Inferior parietal cortex (tissue), 1 donor: ENCODE measurements around the gene MAPKAP1.

Experiments used
- DNase-seq: peaks from one replicate; pipeline ENCODE4 v3.0.0-alpha.2; 2016; ENCODE audit errors: extremely low spot score

MAPKAP1 gene

DNA sequence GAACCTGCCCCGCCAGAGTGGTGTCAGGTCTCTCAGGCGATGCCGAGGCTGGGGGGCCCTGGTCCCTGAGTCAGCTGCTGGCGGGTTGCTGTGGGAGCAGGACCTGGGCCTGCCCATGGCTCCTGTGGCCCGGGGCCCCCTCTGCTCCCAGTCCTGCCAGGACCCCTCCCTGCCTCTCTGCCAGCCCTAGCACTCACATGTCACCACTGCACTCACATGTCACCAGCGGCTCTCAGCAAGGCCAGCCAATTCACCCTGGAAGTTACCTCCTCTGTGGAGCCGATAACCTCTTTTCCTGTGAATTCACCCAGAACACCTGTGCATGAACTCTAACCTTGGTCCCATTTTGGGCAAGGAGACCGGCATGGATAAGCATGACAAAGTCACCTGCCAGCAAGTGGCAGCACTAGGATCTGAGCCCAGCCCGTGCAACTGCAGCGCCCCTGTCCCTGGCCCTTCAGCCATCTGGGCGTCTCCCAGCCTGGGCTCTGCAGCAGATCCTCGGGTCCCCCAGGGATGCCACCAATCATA is 275.2 kb downstream of the MAPKAP1 start:
- DNase-seq: no peak

DNA sequence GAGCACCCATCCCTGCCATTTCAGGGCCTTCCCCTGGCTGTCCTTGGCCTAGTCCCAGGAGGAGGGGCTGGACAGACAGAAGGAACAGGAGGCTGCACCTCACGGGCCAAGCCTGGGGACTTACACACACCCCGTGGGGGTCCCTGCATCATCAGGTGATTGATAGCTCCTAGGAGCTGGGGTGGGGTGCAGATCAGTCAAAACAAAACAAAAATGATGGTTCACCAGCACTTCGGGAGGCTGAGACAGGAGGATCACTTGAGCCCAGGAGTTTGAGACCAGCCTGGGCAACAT is 276.0 kb downstream of the MAPKAP1 start:
- no peak for DNase-seq

DNA sequence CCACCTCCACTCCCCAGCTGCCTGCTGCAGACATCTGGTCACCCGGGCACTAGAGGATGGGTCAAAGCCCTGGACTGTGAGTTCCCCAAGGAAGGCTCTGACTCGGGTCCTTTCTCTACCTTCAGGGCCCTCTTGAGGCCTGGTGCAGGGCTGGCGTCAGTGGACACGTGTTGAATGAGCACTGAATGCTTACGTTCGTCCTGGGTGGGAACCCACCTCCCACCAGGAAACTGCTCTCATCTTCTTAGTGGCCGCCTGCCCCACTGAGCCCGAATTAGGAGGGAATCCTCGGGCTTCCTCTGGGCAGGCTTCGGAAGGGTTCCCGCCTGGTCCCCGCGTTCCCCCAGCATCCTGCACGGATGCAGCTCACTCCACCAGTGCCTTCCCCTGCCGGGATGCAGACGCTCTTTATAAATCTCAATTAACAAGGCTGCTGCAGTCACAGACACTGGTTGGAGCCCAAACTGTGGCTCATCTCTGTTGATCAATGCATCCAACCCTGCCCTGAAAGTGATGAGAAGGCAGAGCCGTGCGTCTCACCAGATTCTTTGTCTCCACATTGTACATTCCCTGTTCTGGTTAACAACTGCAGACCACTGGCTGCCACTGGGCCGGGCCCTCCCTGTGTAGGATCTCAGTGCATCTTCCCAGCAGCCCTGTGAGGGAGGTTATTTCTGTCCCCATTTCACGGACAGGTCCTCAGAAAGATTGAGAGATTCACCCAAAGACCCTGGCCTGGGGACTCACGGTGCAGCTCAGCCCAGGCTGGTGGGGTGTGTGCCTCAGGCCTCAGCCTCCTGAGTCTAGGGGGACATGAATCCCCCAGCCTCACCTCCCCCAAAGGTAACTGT is 276.6 kb downstream of the MAPKAP1 start:
- no peak for DNase-seq

- DNase-seq: no peak
Measured at GRCh38 chr9:125429476-125430160, 277.4 kb downstream of the MAPKAP1 start.

GRCh38 chr9:125428902-125429467 is 278.0 kb downstream of the MAPKAP1 start:
- no peak for DNase-seq

DNA sequence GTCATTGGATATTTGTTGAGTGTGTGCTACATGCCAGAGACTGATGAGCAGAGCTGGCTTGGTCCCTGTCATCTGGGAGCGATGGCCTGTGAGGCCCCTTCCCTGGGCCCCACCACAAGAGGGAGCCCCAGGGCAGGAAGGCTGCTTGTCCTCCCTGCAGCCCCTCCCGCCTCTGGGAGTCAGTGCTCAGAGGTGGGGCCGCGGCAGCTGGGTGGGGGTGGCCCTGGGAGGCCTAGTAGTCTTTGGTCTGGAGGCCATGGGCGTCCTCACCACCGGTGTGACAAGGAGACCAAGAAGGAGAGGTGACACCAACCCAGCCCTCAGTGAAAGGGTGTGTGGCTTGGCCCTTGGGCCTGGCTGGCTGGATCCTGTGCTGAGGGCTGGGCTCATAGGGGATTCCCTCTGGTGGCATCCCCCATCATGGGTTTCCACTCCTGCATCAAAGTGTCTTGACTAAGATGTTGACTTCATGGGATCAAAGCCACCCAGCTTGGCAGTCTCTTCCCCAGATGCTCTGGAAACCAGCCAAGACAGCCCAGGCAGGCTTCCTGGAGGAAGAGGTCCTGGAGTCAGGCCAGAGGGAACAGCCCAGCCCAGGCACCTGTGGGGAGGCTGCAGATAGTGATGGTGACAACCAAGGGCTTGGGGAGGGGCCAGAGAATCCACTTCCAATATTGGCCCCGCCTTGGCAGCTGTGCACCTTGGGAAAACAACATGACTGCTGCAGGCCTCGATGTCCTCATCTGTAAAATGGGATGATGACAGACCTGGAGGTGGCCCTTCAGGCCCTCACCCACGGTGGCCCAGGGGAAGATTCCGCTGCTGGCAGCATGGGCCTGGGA is 278.7 kb downstream of the MAPKAP1 start:
- no peak for DNase-seq

- no peak for DNase-seq
Measured at GRCh38 chr9:125427556-125427955, 279.5 kb downstream of the MAPKAP1 start.

- no peak for DNase-seq
Measured at GRCh38 chr9:125426926-125427325, 280.1 kb downstream of the MAPKAP1 start.

DNA sequence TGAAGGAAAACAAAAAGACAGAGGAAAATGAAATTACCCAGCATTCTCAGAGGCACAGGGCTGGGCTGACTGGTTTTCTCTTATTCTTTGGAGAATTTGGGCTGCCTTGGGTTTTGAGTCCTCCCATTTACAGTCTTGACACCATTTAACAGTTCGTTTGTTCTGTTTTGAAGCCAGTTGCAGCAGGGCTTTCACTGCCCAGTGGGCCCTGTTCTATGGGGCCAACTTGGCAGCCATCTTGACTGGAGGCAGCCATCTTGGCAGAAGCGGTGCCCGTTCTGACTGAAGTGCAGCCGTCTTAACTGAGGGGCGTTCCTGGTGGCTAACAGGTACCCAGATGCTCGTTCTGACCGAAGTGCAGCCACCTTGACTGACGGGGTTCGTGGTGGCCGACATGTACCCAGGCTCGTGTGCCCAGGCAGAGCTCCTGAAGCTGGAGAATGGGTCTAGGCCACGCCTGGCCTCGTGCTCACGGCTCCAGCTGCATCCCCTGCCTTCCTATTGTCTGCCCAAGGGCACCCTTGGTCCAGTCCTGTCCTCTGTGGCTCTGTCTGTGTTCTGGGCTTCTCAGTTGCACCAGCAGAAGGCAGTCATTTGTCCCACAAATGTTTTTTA is 281.0 kb downstream of the MAPKAP1 start:
- no peak for DNase-seq

GRCh38 chr9:125425170-125425897 is 281.7 kb downstream of the MAPKAP1 start:
- DNase-seq: no peak

GRCh38 chr9:125423964-125424363 is 283.0 kb downstream of the MAPKAP1 start:
- no peak for DNase-seq

- no peak for DNase-seq
Measured at GRCh38 chr9:125422853-125423252, 284.2 kb downstream of the MAPKAP1 start.

DNA sequence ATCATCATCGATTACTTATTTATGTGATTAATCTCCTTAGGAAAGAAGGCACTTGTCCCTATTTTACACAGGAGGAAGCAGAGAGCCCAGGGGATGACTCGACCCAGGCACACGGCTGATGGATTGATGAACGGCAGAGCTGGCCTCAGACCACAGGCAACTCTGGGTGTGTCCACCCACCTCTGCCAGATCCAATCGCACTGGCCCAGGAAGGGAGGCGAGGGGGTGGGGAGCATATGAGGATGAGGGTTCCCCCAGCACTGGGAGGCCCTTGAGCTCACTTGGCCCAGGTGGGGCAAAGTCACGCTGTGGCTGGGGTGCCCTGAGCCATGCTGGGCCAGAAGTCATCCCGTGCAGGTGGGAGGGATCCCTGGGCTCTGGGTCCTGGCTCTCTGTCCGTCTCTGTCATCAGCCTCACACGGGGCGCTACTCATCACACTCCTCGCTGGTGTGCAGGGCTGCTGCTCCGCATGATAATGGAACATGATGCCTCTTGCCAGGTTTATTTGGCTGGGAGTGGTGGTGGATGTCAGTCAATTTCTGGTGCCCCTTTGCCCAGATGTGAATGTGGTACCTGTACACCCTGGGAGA is 285.3 kb downstream of the MAPKAP1 start:
- no peak for DNase-seq

DNA sequence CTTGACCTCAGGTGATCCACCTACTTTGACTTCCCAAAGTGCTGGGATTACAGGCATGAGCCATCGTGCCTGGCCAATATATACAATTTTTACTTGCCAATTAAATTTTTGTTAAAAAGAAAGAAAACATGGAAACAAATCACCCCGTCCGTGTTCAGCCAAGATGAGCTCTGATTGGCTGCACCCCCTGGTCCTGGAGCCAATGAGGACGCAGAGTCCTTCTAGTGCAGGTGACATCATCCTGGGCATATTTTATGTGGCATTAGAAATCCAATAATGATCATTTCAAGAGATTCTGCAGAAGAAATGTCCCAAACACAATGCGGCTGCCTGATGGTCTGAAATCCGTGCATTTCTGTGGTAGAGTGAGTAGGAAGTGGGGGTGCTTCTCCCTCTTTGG is 285.8 kb downstream of the MAPKAP1 start:
- DNase-seq: no peak

GRCh38 chr9:125418404-125418803 is 288.6 kb downstream of the MAPKAP1 start:
- DNase-seq: no peak

DNA sequence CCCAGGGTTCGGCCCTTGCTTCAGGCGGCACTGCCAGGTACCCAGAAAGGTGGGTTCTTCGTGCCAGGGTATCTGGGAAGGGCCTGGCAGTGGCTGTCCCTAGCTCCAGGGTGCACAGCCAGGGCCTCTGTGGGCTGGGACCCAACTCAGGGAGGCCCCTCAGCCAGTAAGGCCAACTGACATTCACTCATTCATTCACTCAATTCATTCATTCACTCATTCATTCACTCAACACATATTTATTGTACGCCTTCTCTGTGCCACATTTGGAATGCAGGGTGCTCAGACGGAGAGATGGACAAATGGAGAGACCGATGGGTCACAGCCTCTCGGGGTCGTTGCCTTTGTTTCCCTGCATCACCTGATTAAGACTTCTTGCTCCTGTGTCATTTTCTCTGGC is 290.5 kb downstream of the MAPKAP1 start:
- DNase-seq: no peak

DNA sequence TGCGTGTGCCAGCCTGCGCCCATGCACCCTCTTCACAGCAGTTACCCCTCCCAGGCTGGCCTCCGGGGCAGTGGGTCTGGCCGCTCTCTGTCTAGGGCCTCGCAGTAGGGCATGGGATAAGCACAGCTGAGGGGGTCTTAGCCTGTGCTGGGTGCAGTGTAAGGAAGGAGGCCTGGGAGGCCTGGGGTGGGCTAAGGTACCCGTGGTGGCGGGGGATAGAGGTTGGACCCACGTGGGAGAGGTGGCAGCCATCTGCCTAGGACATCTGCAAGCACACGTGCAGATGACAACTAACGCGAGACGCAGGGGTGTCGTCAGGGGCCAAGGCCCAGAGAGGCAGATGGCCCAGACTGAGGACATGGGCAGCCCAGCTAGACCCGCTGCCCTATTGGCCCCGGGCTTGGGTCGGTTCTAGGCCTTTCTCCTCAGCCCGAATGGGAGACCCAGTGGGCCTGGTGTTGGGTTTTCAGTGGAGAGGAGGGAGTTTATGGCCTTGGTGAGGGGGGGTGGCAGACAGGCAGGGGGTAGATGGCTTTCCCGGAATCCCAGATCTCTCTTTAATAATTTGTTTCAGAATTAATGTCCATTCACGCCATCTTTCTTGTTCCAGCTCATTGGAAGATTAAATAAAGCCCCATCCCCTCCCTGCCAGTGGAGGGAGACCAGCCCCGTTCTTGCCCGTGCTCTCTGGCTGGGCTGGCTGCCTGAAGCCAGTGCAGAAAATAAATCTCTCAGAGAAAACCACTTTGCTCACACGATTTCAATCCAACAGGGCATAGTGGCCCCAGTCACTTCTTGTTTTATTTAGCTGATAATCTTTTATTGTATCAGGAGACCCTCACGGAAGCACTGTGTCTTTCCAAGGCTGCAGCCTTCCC is 291.2 kb downstream of the MAPKAP1 start:
- no peak for DNase-seq

GRCh38 chr9:125413579-125413978 is 293.4 kb downstream of the MAPKAP1 start:
- DNase-seq: no peak

- DNase-seq: no peak
Measured at GRCh38 chr9:125412166-125412565, 294.8 kb downstream of the MAPKAP1 start.
